ENCODE data around the gene AKR1C3. TPM values are rescaled to one million over a fixed set of nuclear protein-coding genes. Genes with fewer than 3 reads are reported as not detected.
"Not testable (repeated sequence)": the region's sequence is repeated elsewhere in the genome, so short reads cannot be mapped to it uniquely, and the experiment has no call there.

AKR1C3 gene
- total RNA-seq, 2 experiments from 2014 or later = 1.9 to 2.0 TPM

DNA sequence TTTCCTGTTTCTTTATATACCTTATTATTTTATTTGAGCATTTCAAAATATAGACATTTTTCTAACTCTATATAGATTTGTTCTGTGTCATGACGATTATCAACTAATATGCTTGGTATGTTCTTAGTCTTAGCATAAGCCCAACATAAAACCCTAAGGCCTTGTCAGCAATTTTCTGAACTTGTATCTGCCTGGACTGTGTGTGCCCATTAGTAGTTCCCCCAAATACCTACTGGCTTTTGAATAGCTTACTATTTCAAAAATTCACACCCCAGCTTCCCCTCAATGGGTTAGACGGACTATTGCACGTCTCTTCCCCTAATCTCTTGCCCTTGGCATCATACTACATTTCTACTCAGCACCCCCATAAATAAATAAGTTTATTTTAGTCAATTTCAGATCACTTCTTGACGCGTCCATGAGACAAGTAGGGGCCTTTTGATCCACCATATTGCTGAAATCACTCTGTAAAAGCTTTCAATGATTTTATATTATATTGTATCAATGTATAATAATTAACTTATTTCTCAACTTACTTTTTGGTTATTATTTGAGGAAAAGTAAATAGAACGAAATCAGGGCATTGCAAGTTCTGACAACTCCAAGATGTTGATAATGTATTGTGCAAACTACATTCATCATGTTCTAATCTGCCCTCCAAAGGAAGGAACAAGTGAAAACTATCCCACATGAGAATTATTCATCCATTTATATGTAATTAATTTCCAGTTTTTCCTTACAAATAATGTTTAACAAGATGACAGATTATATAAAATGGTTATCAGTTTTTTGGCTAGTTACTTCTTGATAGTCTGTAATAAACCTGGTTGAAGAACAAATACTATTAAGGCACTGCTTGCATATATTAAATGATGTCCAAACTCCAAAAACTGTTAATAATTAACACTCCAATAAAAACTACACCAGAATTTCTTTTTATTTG, 1.1 kb upstream of the AKR1C3 start:
- intact Hi-C loops (cut with DNase I, micrococcal nuclease) = loop anchor here (5.0 to 10.0 kb wide), 2 partner anchors 199 to 238 kb away; no protein-coding TSS in a partner anchor
- H3K27me3 ChIP-seq (ENCODE audit: control insufficient read depth in 1 of 2, insufficient read depth in 2 of 2, low read length in 2 of 2) = peaks cover 0 to 9% of the 10 kb centered on the region in 2 experiments
- ChIA-PET POLR2A (no interaction called here), CTCF (no interaction called here)
- peaks cover 0 to 5% of the 10 kb centered on the region in 2 experiments for H3K9me3 ChIP-seq (ENCODE audit: control insufficient read depth in 1 of 2, insufficient read depth in 1 of 2, low read length in 2 of 2)
- no peak overlapping the region for H3K27ac ChIP-seq (ENCODE audit: low read depth in 1 of 2, low read length in 2 of 2)
- ATAC-seq (ENCODE audit: poor library complexity) (no peak), DNase-seq (no peak)
- no peak overlapping the region for H3K4me3 ChIP-seq (ENCODE audit: low read length)
- Mint-ChIP-seq H3K4me1 (ENCODE audit: low read depth) (peaks cover 8% of the 10 kb centered on the region), H3K27me3 (peaks cover 10% of the 10 kb centered on the region), H3K4me3 (no peak overlapping the region), H3K36me3 (ENCODE audit: low read depth) (no peaks in the 10 kb centered on the region), H3K27ac (no peak overlapping the region), H3K9me3 (peaks cover 3% of the 10 kb centered on the region)
- no peaks in the 10 kb centered on the region for H3K36me3 ChIP-seq (ENCODE audit: insufficient read depth, low read length)
- TF ChIP-seq, protein P1, sequence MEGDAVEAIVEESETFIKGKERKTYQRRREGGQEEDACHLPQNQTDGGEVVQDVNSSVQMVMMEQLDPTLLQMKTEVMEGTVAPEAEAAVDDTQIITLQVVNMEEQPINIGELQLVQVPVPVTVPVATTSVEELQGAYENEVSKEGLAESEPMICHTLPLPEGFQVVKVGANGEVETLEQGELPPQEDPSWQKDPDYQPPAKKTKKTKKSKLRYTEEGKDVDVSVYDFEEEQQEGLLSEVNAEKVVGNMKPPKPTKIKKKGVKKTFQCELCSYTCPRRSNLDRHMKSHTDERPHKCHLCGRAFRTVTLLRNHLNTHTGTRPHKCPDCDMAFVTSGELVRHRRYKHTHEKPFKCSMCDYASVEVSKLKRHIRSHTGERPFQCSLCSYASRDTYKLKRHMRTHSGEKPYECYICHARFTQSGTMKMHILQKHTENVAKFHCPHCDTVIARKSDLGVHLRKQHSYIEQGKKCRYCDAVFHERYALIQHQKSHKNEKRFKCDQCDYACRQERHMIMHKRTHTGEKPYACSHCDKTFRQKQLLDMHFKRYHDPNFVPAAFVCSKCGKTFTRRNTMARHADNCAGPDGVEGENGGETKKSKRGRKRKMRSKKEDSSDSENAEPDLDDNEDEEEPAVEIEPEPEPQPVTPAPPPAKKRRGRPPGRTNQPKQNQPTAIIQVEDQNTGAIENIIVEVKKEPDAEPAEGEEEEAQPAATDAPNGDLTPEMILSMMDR (IDR thresholded peaks at IDR 0.05) = no peak
- H3K4me1 ChIP-seq (ENCODE audit: insufficient read depth, low read length) = no peaks in the 10 kb centered on the region

DNA sequence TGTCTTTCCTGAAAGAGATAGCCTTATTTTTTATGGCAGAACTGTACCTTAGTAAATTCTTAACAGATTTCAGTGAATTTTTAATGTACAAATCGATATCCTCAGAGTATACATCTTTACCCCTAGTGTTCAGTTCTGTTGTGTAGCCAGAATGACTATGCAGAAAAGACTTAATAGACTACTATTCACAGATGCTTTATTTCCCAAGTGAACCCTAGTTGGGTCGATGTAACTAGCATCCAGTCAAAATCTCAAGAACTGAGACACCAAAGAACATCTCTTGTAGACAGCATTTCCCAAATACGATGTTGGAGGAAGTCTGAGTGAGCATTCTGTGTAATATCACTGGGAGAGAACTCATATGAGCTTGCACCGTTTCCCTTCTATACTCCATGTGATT, 1.5 kb downstream of the AKR1C3 start:
- Histone ChIP-seq H3K27me3 (ENCODE audit: control insufficient read depth in 1 of 2, insufficient read depth in 2 of 2, low read length in 2 of 2) (peaks cover 0 to 4% of the 10 kb centered on the region in 2 experiments), H3K36me3 (ENCODE audit: insufficient read depth, low read length) (no peaks in the 10 kb centered on the region), H3K4me1 (ENCODE audit: insufficient read depth, low read length) (no peaks in the 10 kb centered on the region), H3K4me3 (ENCODE audit: low read length) (no peak overlapping the region), H3K27ac (ENCODE audit: low read depth in 1 of 2, low read length in 2 of 2) (no peak overlapping the region), H3K9me3 (ENCODE audit: control insufficient read depth in 1 of 2, insufficient read depth in 1 of 2, low read length in 2 of 2) (no peaks in the 10 kb centered on the region)
- Mint-ChIP-seq H3K4me3 (peak overlapping the region; percentile 23), H3K27me3 (peaks cover 5% of the 10 kb centered on the region), H3K27ac (no peak overlapping the region), H3K36me3 (ENCODE audit: low read depth) (no peaks in the 10 kb centered on the region), H3K9me3 (no peaks in the 10 kb centered on the region), H3K4me1 (ENCODE audit: low read depth) (peaks cover 8% of the 10 kb centered on the region)
- intact Hi-C loops (cut with DNase I, micrococcal nuclease) = loop anchor here in 1 of 2 experiments (2.0 to 10.0 kb wide), 3 partner anchors 182 to 281 kb away; no protein-coding TSS in a partner anchor
- no peak for ATAC-seq (ENCODE audit: poor library complexity)
- DNase-seq = no peak
- ChIA-PET CTCF (interaction anchor here (1.7 kb wide), 1 partner anchor 288 kb away, joined by 4 read pairs; no protein-coding TSS in a partner anchor), POLR2A (interaction anchor here (0.6 kb wide), 1 partner anchor 248 kb away, joined by 3 read pairs; no protein-coding TSS in a partner anchor)
- TF ChIP-seq, protein P1 (IDR thresholded peaks at IDR 0.05) = no peak

DNA sequence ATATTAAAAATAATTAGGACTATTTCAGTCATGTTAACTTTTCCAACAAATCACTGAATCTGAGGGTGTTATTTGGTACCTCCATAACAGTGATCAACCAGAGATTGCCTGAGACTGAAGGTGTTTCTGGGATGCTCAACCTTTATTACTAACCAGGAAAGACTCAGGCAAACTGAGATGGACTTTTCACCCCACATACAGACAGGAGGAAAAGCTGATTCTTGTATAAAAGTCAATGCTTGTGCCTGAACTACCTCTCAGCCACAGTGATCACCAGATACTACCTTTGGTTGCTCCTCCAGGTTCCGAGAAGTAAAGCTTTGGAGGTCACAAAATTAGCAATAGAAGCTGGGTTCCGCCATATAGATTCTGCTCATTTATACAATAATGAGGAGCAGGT, 1.9 kb downstream of the AKR1C3 start:
- intact Hi-C loops (cut with DNase I, micrococcal nuclease) = loop anchor here in 1 of 2 experiments (2.0 to 10.0 kb wide), 3 partner anchors 181 to 281 kb away; no protein-coding TSS in a partner anchor
- Histone ChIP-seq H3K36me3 (ENCODE audit: insufficient read depth, low read length) (no peaks in the 10 kb centered on the region), H3K27ac (ENCODE audit: low read depth in 1 of 2, low read length in 2 of 2) (no peak overlapping the region), H3K27me3 (ENCODE audit: control insufficient read depth in 1 of 2, insufficient read depth in 2 of 2, low read length in 2 of 2) (peaks cover 0 to 4% of the 10 kb centered on the region in 2 experiments), H3K4me3 (ENCODE audit: low read length) (no peak overlapping the region), H3K9me3 (ENCODE audit: control insufficient read depth in 1 of 2, insufficient read depth in 1 of 2, low read length in 2 of 2) (no peaks in the 10 kb centered on the region), H3K4me1 (ENCODE audit: insufficient read depth, low read length) (no peaks in the 10 kb centered on the region)
- ATAC-seq (ENCODE audit: poor library complexity) (no peak), DNase-seq (no peak)
- peaks cover 8% of the 10 kb centered on the region for H3K4me1 Mint-ChIP-seq (ENCODE audit: low read depth)
- CTCF ChIA-PET = interaction anchor here (1.3 kb wide), 1 partner anchor 198 kb away, joined by 4 read pairs; no protein-coding TSS in a partner anchor
- H3K27ac Mint-ChIP-seq = no peak overlapping the region
- no peak overlapping the region for H3K4me3 Mint-ChIP-seq
- TF ChIP-seq, protein P1 (IDR thresholded peaks at IDR 0.05) = no peak
- H3K9me3 Mint-ChIP-seq = no peaks in the 10 kb centered on the region
- POLR2A ChIA-PET = interaction anchor here (0.6 kb wide), 1 partner anchor 247 kb away, joined by 3 read pairs; no protein-coding TSS in a partner anchor
- H3K36me3 Mint-ChIP-seq (ENCODE audit: low read depth) = no peaks in the 10 kb centered on the region
- peaks cover 5% of the 10 kb centered on the region for H3K27me3 Mint-ChIP-seq

GRCh38 chr10:5102479-5102878, 8.3 kb downstream of the AKR1C3 start:
- H3K36me3 ChIP-seq (ENCODE audit: insufficient read depth, low read length) = not testable (repeated sequence)

More at GRCh38 chr10:5102479-5102878, 8.3 kb downstream of the AKR1C3 start:
- H3K9me3 ChIP-seq (ENCODE audit: control insufficient read depth in 1 of 2, insufficient read depth in 1 of 2, low read length in 2 of 2); H3K27me3 ChIP-seq (ENCODE audit: control insufficient read depth in 1 of 2, insufficient read depth in 2 of 2, low read length in 2 of 2); DNase-seq; ATAC-seq (ENCODE audit: poor library complexity); H3K36me3 Mint-ChIP-seq (ENCODE audit: low read depth); POLR2A ChIA-PET; H3K4me1 Mint-ChIP-seq (ENCODE audit: low read depth); CTCF ChIA-PET; H3K9me3 Mint-ChIP-seq; intact Hi-C loops (cut with DNase I, micrococcal nuclease); H3K4me1 ChIP-seq (ENCODE audit: insufficient read depth, low read length); H3K27ac Mint-ChIP-seq; H3K27ac ChIP-seq (ENCODE audit: low read depth in 1 of 2, low read length in 2 of 2); H3K4me3 ChIP-seq (ENCODE audit: low read length); H3K4me3 Mint-ChIP-seq; H3K27me3 Mint-ChIP-seq: not testable (repeated sequence)

Measured in CD4-positive, alpha-beta T cell (primary cell).